NT2/D1 (cell line): ENCODE data around the gene MECR.

Experiments used
- DNase-seq: peaks from one replicate; pipeline ENCODE4 v3.0.0-alpha.2; 2011; ENCODE audit warnings: low read depth, low spot score
- H3K27me3 ChIP-seq: 2 replicates; pipeline ENCODE4 v1.6.0; 2011; ENCODE audit warnings: mild to moderate bottlenecking; ENCODE audit not compliant: insufficient read length, insufficient read depth
- H3K36me3 ChIP-seq: 2 replicates; pipeline ENCODE4 v1.6.1; 2011; ENCODE audit warnings: mild to moderate bottlenecking, low read length, mixed read lengths; ENCODE audit not compliant: insufficient read depth, insufficient read length
- H3K4me1 ChIP-seq: 2 replicates; pipeline ENCODE4 v1.5.1; 2011; ENCODE audit not compliant: insufficient read depth, insufficient read length
- H3K4me3 ChIP-seq: 2 replicates; pipeline ENCODE4 v1.5.1; 2011; ENCODE audit warnings: low read depth; ENCODE audit not compliant: insufficient read length
- H3K9ac ChIP-seq: 2 replicates; pipeline ENCODE4 v1.6.0; 2011; ENCODE audit warnings: low read depth; ENCODE audit not compliant: insufficient read length
- H3K9me3 ChIP-seq: 2 replicates; pipeline ENCODE4 v1.5.1; 2011; ENCODE audit warnings: mild to moderate bottlenecking, low read length; ENCODE audit not compliant: insufficient read depth
- SUZ12 ChIP-seq: IDR thresholded peaks from 2 replicates; pipeline ENCODE4 v1.6.1; 2011; ENCODE audit not compliant: insufficient read length, insufficient read depth; ENCODE audit errors: extremely low read depth
- YY1 ChIP-seq: IDR thresholded peaks from 2 replicates; pipeline ENCODE4 v1.6.1; 2011; ENCODE audit not compliant: insufficient read length, insufficient read depth
- ZNF274 ChIP-seq: IDR thresholded peaks from 2 replicates; pipeline ENCODE4 v1.6.1; 2011; ENCODE audit warnings: mild to moderate bottlenecking, low read depth, low read length

Gene MECR

GRCh38 chr1:29210278-29211085 is 20.3 kb downstream of the MECR start:
- TF ChIP-seq ZNF274, result no peak
- no peak for TF ChIP-seq SUZ12
- no peak for TF ChIP-seq YY1
- H3K4me1 ChIP-seq, result peaks cover 4% of the 10 kb centered on the region
- H3K9ac ChIP-seq, result no peak overlapping the region
- H3K36me3 ChIP-seq, result peaks cover 73% of the 10 kb centered on the region
- no peaks in the 10 kb centered on the region for H3K9me3 ChIP-seq
- no peaks in the 10 kb centered on the region for H3K27me3 ChIP-seq
- H3K4me3 ChIP-seq, result no peak overlapping the region
- no peak for DNase-seq

GRCh38 chr1:29209173-29209572 is 21.6 kb downstream of the MECR start:
- no peak for DNase-seq
- Histone ChIP-seq H3K9ac (no peak overlapping the region), H3K27me3 (no peaks in the 10 kb centered on the region), H3K4me3 (no peak overlapping the region), H3K36me3 (peaks cover 71% of the 10 kb centered on the region), H3K9me3 (no peaks in the 10 kb centered on the region), H3K4me1 (peaks cover 4% of the 10 kb centered on the region)
- TF ChIP-seq SUZ12 (no peak), ZNF274 (no peak), YY1 (no peak)

GRCh38 chr1:29208442-29208841 is 22.3 kb downstream of the MECR start:
- Histone ChIP-seq H3K9me3 (no peaks in the 10 kb centered on the region), H3K4me3 (no peak overlapping the region), H3K4me1 (peaks cover 4% of the 10 kb centered on the region), H3K27me3 (no peaks in the 10 kb centered on the region), H3K9ac (no peak overlapping the region), H3K36me3 (peaks cover 73% of the 10 kb centered on the region)
- no peak for DNase-seq
- TF ChIP-seq ZNF274, result no peak
- TF ChIP-seq YY1, result no peak
- TF ChIP-seq SUZ12, result no peak

- Histone ChIP-seq H3K27me3 (no peaks in the 10 kb centered on the region), H3K4me1 (peaks cover 10% of the 10 kb centered on the region), H3K36me3 (peaks cover 83% of the 10 kb centered on the region), H3K9ac (peak overlapping the region; percentile 37), H3K4me3 (no peak overlapping the region), H3K9me3 (no peaks in the 10 kb centered on the region)
- TF ChIP-seq ZNF274 (no peak), SUZ12 (no peak), YY1 (no peak)
- peak; percentile 98 for DNase-seq
Observed at GRCh38 chr1:29202584-29203340, 28.0 kb downstream of the MECR start.

- no peak for DNase-seq
- H3K4me3 ChIP-seq, result no peak overlapping the region
- H3K4me1 ChIP-seq, result peaks cover 13% of the 10 kb centered on the region
- H3K9me3 ChIP-seq, result no peaks in the 10 kb centered on the region
- H3K36me3 ChIP-seq, result peaks cover 90% of the 10 kb centered on the region
- TF ChIP-seq SUZ12, result no peak
- TF ChIP-seq YY1, result no peak
- no peak for TF ChIP-seq ZNF274
- peak overlapping the region; percentile 37 for H3K9ac ChIP-seq
- H3K27me3 ChIP-seq, result no peaks in the 10 kb centered on the region
Observed at GRCh38 chr1:29202053-29202452, 28.7 kb downstream of the MECR start.

- DNase-seq, result no peak
- no peak for TF ChIP-seq YY1
- TF ChIP-seq SUZ12, result no peak
- TF ChIP-seq ZNF274, result no peak
- H3K4me3 ChIP-seq, result no peak overlapping the region
- H3K27me3 ChIP-seq, result no peaks in the 10 kb centered on the region
- no peak overlapping the region for H3K9ac ChIP-seq
- peaks cover 91% of the 10 kb centered on the region for H3K36me3 ChIP-seq
- peaks cover 13% of the 10 kb centered on the region for H3K4me1 ChIP-seq
- H3K9me3 ChIP-seq, result no peaks in the 10 kb centered on the region
Observed at GRCh38 chr1:29201595-29202051, 29.1 kb downstream of the MECR start.
